ENCODE measurements around the gene RIOX2. TPM values are rescaled to one million over a fixed set of nuclear protein-coding genes. Genes with fewer than 3 reads are reported as not detected.
A peak's percentile ranks its signal among the peaks of the same experiment; 100 is the strongest.

The RIOX2 gene
- total RNA-seq, 1 donor from 2014 or later: 85.4 TPM

DNA sequence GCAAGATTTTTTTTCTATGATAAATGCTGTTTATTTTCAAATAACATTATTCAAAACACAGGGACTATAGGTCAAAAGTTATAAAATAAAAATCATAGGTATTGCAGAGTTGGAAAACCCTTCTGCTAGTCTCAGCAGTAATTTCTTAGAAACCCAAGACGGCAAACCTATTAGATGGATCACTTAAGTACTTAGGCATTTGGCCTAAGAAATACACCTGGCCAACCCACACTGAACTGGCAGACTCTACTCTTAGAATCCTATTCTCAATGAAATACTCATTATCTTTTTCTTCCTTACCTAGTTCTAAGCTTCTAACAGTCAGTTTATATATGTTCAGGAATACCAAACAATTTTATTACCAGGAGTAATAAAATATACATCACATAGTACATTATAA, 30.5 kb upstream of the RIOX2 start:
- Mint-ChIP-seq H3K4me1 (ENCODE audit: low read depth) (peaks cover 50% of the 10 kb centered on the region), H3K27ac (no peak overlapping the region), H3K27me3 (ENCODE audit: insufficient read depth) (no peaks in the 10 kb centered on the region), H3K4me3 (no peak overlapping the region), H3K9me3 (peaks cover 16% of the 10 kb centered on the region), H3K36me3 (ENCODE audit: low read depth) (peaks cover 16% of the 10 kb centered on the region)
- intact Hi-C loops (cut with micrococcal nuclease): loop anchor here (2.0 kb wide), 1 partner anchor 20 kb away; no protein-coding TSS in a partner anchor
- DNase-seq (ENCODE audit: low spot score): no peak

- intact Hi-C loops (cut with micrococcal nuclease): no loop called here
- Mint-ChIP-seq H3K9me3 (peaks cover 11% of the 10 kb centered on the region), H3K27me3 (ENCODE audit: insufficient read depth) (no peaks in the 10 kb centered on the region), H3K4me1 (ENCODE audit: low read depth) (peaks cover 27% of the 10 kb centered on the region), H3K4me3 (no peak overlapping the region), H3K27ac (no peak overlapping the region), H3K36me3 (ENCODE audit: low read depth) (peaks cover 12% of the 10 kb centered on the region)
- no peak for DNase-seq (ENCODE audit: low spot score)
Measured at GRCh38 chr3:97999994-98000393, 27.8 kb upstream of the RIOX2 start.

GRCh38 chr3:97999103-97999502, 26.9 kb upstream of the RIOX2 start:
- Mint-ChIP-seq H3K9me3 (peaks cover 11% of the 10 kb centered on the region), H3K27me3 (ENCODE audit: insufficient read depth) (no peaks in the 10 kb centered on the region), H3K4me1 (ENCODE audit: low read depth) (peaks cover 22% of the 10 kb centered on the region), H3K36me3 (ENCODE audit: low read depth) (peaks cover 7% of the 10 kb centered on the region), H3K27ac (no peak overlapping the region), H3K4me3 (no peak overlapping the region)
- DNase-seq (ENCODE audit: low spot score): no peak
- intact Hi-C loops (cut with micrococcal nuclease): no loop called here

DNA sequence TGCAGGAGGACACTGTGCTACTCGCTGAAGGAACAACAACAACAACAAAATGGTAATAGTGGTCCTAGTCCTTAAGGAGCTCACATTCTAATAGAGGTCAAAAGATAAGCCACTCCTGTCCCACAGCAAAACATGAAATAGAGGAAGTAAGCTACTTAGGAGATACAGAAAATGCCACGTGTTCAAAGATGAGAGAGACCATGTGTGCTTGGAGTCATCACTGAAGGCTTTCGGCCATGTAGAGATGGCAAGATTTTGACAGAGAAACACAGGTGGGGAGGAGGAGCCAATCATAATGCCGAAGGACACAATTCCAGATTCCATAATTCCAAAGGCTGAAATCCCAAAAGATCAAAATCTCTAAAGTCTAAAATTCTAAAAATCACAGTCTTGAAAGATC, 24.8 kb upstream of the RIOX2 start:
- Mint-ChIP-seq H3K27me3 (ENCODE audit: insufficient read depth) (no peaks in the 10 kb centered on the region), H3K27ac (no peak overlapping the region), H3K4me1 (ENCODE audit: low read depth) (peaks cover 21% of the 10 kb centered on the region), H3K4me3 (no peak overlapping the region), H3K9me3 (peaks cover 11% of the 10 kb centered on the region), H3K36me3 (ENCODE audit: low read depth) (peaks cover 7% of the 10 kb centered on the region)
- DNase-seq (ENCODE audit: low spot score): no peak
- intact Hi-C loops (cut with micrococcal nuclease): no loop called here

- Mint-ChIP-seq H3K4me3 (no peak overlapping the region), H3K9me3 (peaks cover 3% of the 10 kb centered on the region), H3K36me3 (ENCODE audit: low read depth) (peaks cover 6% of the 10 kb centered on the region), H3K27ac (no peak overlapping the region), H3K27me3 (ENCODE audit: insufficient read depth) (no peaks in the 10 kb centered on the region), H3K4me1 (ENCODE audit: low read depth) (peaks cover 47% of the 10 kb centered on the region)
- DNase-seq (ENCODE audit: low spot score): no peak
- intact Hi-C loops (cut with micrococcal nuclease): no loop called here
Measured at GRCh38 chr3:97994328-97994945, 22.2 kb upstream of the RIOX2 start.

GRCh38 chr3:97993526-97993925, 21.3 kb upstream of the RIOX2 start:
- Mint-ChIP-seq H3K36me3 (ENCODE audit: low read depth) (peaks cover 2% of the 10 kb centered on the region), H3K4me3 (no peak overlapping the region), H3K4me1 (ENCODE audit: low read depth) (peaks cover 48% of the 10 kb centered on the region), H3K27ac (no peak overlapping the region), H3K9me3 (peaks cover 9% of the 10 kb centered on the region), H3K27me3 (ENCODE audit: insufficient read depth) (no peaks in the 10 kb centered on the region)
- intact Hi-C loops (cut with micrococcal nuclease): no loop called here
- DNase-seq (ENCODE audit: low spot score): no peak

DNA sequence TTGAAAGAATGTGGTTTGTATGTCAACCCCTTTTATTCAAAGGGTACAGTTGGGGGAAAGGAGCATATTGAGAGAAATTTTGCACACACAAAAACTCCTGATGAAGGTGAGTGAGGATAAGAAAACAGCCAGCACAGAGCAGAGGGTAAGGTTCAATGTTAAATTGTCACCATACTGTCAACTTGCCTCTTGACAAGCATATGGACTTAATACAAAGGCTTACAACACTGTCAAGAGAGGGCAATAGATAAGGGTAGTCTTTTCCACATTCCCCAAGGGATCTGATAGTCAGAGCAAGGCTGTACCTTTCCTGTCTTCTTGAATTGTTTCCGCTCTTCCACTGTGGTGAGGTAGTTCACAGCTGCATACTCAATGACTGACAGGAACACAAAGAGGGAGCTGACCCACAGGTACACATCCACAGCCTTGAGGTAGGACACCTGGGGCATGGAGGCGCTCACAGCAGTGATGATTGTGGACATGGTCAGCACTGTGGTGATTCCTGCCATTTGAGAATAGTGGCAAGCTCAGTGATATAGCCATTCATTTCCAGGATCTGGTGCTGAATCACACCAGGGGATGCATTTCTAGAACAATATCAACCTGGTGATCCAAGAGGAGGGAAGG, 20.4 kb upstream of the RIOX2 start:
- Mint-ChIP-seq H3K27me3 (ENCODE audit: insufficient read depth) (no peaks in the 10 kb centered on the region), H3K27ac (no peak overlapping the region), H3K36me3 (ENCODE audit: low read depth) (peaks cover 8% of the 10 kb centered on the region), H3K4me3 (no peak overlapping the region), H3K4me1 (ENCODE audit: low read depth) (peaks cover 48% of the 10 kb centered on the region), H3K9me3 (peaks cover 13% of the 10 kb centered on the region)
- DNase-seq (ENCODE audit: low spot score): no peak
- intact Hi-C loops (cut with micrococcal nuclease): no loop called here

DNA sequence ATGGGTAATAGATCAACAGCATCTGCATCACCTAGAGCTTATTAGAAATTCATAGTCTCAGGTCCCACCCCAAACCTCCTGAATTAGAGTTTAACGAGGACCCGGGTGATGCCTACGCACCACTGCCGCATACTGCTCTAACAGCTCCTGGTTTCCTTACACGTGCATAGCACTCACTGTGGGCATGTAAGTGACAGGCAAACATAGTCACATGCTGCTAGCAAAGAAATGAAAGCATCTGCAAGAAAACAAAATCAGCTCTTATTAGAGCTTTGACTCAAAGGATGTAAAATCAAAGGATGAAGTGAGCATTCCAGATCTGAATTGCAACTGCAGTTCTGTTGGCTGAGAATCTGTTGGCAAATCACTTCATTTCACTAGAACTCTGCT, 19.1 kb upstream of the RIOX2 start:
- Mint-ChIP-seq H3K4me3 (peak overlapping the region; percentile 70), H3K4me1 (ENCODE audit: low read depth) (peaks cover 48% of the 10 kb centered on the region), H3K27ac (peak overlapping the region; percentile 68), H3K36me3 (ENCODE audit: low read depth) (peaks cover 8% of the 10 kb centered on the region), H3K9me3 (peaks cover 13% of the 10 kb centered on the region), H3K27me3 (ENCODE audit: insufficient read depth) (no peaks in the 10 kb centered on the region)
- intact Hi-C loops (cut with micrococcal nuclease): loop anchor here (1.0 to 2.0 kb wide), 3 partner anchors 9 to 14 kb away; no protein-coding TSS in a partner anchor
- no peak for DNase-seq (ENCODE audit: low spot score)

DNA sequence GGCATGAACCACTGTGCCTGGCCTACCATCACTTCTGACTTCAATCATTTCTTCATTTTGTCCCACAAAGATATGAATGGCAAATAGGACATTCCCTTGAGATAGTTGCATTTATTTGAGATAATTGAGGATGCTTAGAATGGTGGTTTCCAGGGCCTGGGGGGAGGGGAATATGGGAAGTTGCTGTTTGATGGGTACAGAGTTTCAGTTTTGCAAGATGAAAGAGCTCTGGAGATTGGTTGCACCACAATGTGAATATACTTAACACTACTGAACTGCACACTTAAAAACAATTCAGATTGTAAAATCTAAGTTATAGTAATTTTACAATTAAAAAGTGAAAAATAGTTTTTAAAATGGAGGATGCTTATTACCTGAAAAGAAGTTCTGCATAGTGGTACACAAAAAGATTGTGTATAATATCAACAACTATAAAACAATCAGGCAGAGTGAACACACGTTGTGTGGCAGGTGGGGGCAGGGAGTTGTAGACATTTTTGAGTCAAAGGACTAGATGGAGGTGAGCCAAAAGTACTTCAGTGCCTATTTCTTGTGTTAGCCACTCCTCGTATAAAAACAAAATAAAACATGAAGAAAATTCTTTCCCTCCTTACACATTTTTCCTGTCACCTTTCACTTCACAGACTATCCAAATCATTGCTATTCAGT, 18.5 kb upstream of the RIOX2 start:
- no peak for DNase-seq (ENCODE audit: low spot score)
- Mint-ChIP-seq H3K9me3 (peaks cover 13% of the 10 kb centered on the region), H3K4me3 (peak overlapping the region; percentile 70), H3K36me3 (ENCODE audit: low read depth) (peaks cover 10% of the 10 kb centered on the region), H3K4me1 (ENCODE audit: low read depth) (peaks cover 48% of the 10 kb centered on the region), H3K27me3 (ENCODE audit: insufficient read depth) (no peaks in the 10 kb centered on the region), H3K27ac (peak overlapping the region; percentile 70)
- intact Hi-C loops (cut with micrococcal nuclease): loop anchor here (1.0 to 2.0 kb wide), 3 partner anchors 8 to 14 kb away; no protein-coding TSS in a partner anchor

GRCh38 chr3:97988784-97989568, 16.7 kb upstream of the RIOX2 start:
- Mint-ChIP-seq H3K27me3 (ENCODE audit: insufficient read depth) (no peaks in the 10 kb centered on the region), H3K4me1 (ENCODE audit: low read depth) (peaks cover 49% of the 10 kb centered on the region), H3K36me3 (ENCODE audit: low read depth) (peaks cover 10% of the 10 kb centered on the region), H3K9me3 (peaks cover 13% of the 10 kb centered on the region), H3K27ac (peak overlapping the region; percentile 67), H3K4me3 (no peak overlapping the region)
- intact Hi-C loops (cut with micrococcal nuclease): no loop called here
- DNase-seq (ENCODE audit: low spot score): no peak

DNA sequence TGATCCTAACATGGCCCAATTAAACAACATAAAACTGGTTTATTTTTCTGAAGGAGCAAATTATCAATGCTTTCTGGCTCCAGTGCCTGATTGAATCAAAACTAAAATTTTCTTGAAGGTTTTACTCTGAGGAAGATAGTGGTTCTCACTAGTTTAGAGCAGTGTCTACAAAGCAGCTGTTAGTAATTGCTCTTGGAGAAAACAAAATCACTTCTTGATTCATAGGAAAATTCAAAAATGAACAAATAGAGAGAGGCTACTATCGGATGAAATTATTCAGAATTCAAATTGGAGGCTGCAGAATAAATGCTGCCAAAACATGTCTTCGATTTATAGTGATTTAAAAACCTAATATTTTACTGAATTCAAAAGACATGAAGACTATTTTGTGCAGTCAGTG, 15.1 kb upstream of the RIOX2 start:
- Mint-ChIP-seq H3K9me3 (peaks cover 13% of the 10 kb centered on the region), H3K4me1 (ENCODE audit: low read depth) (peaks cover 50% of the 10 kb centered on the region), H3K36me3 (ENCODE audit: low read depth) (peaks cover 10% of the 10 kb centered on the region), H3K27ac (no peak overlapping the region), H3K27me3 (ENCODE audit: insufficient read depth) (no peaks in the 10 kb centered on the region), H3K4me3 (no peak overlapping the region)
- DNase-seq (ENCODE audit: low spot score): no peak
- intact Hi-C loops (cut with micrococcal nuclease): no loop called here

- peaks cover 11% of the 10 kb centered on the region for H3K36me3 Mint-ChIP-seq (ENCODE audit: low read depth)
- peaks cover 13% of the 10 kb centered on the region for H3K9me3 Mint-ChIP-seq
- no peak overlapping the region for H3K4me3 Mint-ChIP-seq
- intact Hi-C loops (cut with micrococcal nuclease): loop anchor here (2.0 kb wide), 3 partner anchors 15 to 73 kb away; no protein-coding TSS in a partner anchor
- H3K27me3 Mint-ChIP-seq (ENCODE audit: insufficient read depth): no peaks in the 10 kb centered on the region
- DNase-seq (ENCODE audit: low spot score): no peak
- H3K4me1 Mint-ChIP-seq (ENCODE audit: low read depth): peaks cover 47% of the 10 kb centered on the region
- no peak overlapping the region for H3K27ac Mint-ChIP-seq
Measured at GRCh38 chr3:97983933-97984491, 11.8 kb upstream of the RIOX2 start.
